Measurements from ENCODE around the gene CYP2W1.

The CYP2W1 gene

GRCh38 chr7:1004018-1004852 is 21.3 kb downstream of the CYP2W1 start:
- no peaks in the 10 kb centered on the region for H3K27me3 ChIP-seq (ENCODE audit: control insufficient read depth in 1 of 2, insufficient read depth in 2 of 2, low read length in 2 of 2)
- no peak overlapping the region for H3K27ac ChIP-seq (ENCODE audit: low read length)
- H3K9me3 ChIP-seq (ENCODE audit: control insufficient read depth in 2 of 2, low read length in 2 of 2): no peaks in the 10 kb centered on the region
- H3K9ac ChIP-seq (ENCODE audit: low read length in 2 of 2): no peak overlapping the region
- H3K4me1 ChIP-seq (ENCODE audit: control insufficient read depth, insufficient read depth, low read length): no peaks in the 10 kb centered on the region
- H3K36me3 ChIP-seq (ENCODE audit: control insufficient read depth in 2 of 2, insufficient read depth in 2 of 2, low read length in 2 of 2): peaks cover 8 to 16% of the 10 kb centered on the region in 2 donors
- no peak overlapping the region for H3K4me3 ChIP-seq (ENCODE audit: low read length in 2 of 2)

GRCh38 chr7:1005303-1005702 is 22.3 kb downstream of the CYP2W1 start:
- peaks cover 6 to 18% of the 10 kb centered on the region in 2 donors for H3K36me3 ChIP-seq (ENCODE audit: control insufficient read depth in 2 of 2, insufficient read depth in 2 of 2, low read length in 2 of 2)

GRCh38 chr7:1007901-1008300 is 24.9 kb downstream of the CYP2W1 start:
- H3K9me3 ChIP-seq (ENCODE audit: control insufficient read depth in 2 of 2, low read length in 2 of 2): no peaks in the 10 kb centered on the region
- peaks cover 9% of the 10 kb centered on the region for H3K4me1 ChIP-seq (ENCODE audit: control insufficient read depth, insufficient read depth, low read length)
- peaks cover 6 to 18% of the 10 kb centered on the region in 2 donors for H3K36me3 ChIP-seq (ENCODE audit: control insufficient read depth in 2 of 2, insufficient read depth in 2 of 2, low read length in 2 of 2)
- no peaks in the 10 kb centered on the region for H3K27me3 ChIP-seq (ENCODE audit: control insufficient read depth in 1 of 2, insufficient read depth in 2 of 2, low read length in 2 of 2)
- H3K27ac ChIP-seq (ENCODE audit: low read length): no peak overlapping the region
- H3K9ac ChIP-seq (ENCODE audit: low read length in 2 of 2): no peak overlapping the region
- no peak overlapping the region for H3K4me3 ChIP-seq (ENCODE audit: low read length in 2 of 2)

More at GRCh38 chr7:1005303-1005702, 22.3 kb downstream of the CYP2W1 start:
- Histone ChIP-seq H3K4me1 (ENCODE audit: control insufficient read depth, insufficient read depth, low read length) (no peaks in the 10 kb centered on the region), H3K27me3 (ENCODE audit: control insufficient read depth in 1 of 2, insufficient read depth in 2 of 2, low read length in 2 of 2) (no peaks in the 10 kb centered on the region), H3K4me3 (ENCODE audit: low read length in 2 of 2) (no peak overlapping the region), H3K9me3 (ENCODE audit: control insufficient read depth in 2 of 2, low read length in 2 of 2) (no peaks in the 10 kb centered on the region), H3K27ac (ENCODE audit: low read length) (no peak overlapping the region), H3K9ac (ENCODE audit: low read length in 2 of 2) (no peak overlapping the region)

GRCh38 chr7:1008733-1009363 is 25.9 kb downstream of the CYP2W1 start:
- Histone ChIP-seq H3K27ac (ENCODE audit: low read length) (no peak overlapping the region), H3K36me3 (ENCODE audit: control insufficient read depth in 2 of 2, insufficient read depth in 2 of 2, low read length in 2 of 2) (peaks cover 6 to 18% of the 10 kb centered on the region in 2 donors)

GRCh38 chr7:1009747-1010146 is 26.8 kb downstream of the CYP2W1 start:
- Histone ChIP-seq H3K4me1 (ENCODE audit: control insufficient read depth, insufficient read depth, low read length) (peaks cover 9% of the 10 kb centered on the region), H3K36me3 (ENCODE audit: control insufficient read depth in 2 of 2, insufficient read depth in 2 of 2, low read length in 2 of 2) (peaks cover 6 to 16% of the 10 kb centered on the region in 2 donors), H3K9ac (ENCODE audit: low read length in 2 of 2) (no peak overlapping the region), H3K4me3 (ENCODE audit: low read length in 2 of 2) (no peak overlapping the region), H3K9me3 (ENCODE audit: control insufficient read depth in 2 of 2, low read length in 2 of 2) (no peaks in the 10 kb centered on the region), H3K27me3 (ENCODE audit: control insufficient read depth in 1 of 2, insufficient read depth in 2 of 2, low read length in 2 of 2) (no peaks in the 10 kb centered on the region), H3K27ac (ENCODE audit: low read length) (no peak overlapping the region)

More at GRCh38 chr7:1008733-1009363, 25.9 kb downstream of the CYP2W1 start:
- H3K4me3 ChIP-seq (ENCODE audit: low read length in 2 of 2): no peak overlapping the region
- no peaks in the 10 kb centered on the region for H3K9me3 ChIP-seq (ENCODE audit: control insufficient read depth in 2 of 2, low read length in 2 of 2)
- H3K27me3 ChIP-seq (ENCODE audit: control insufficient read depth in 1 of 2, insufficient read depth in 2 of 2, low read length in 2 of 2): no peaks in the 10 kb centered on the region
- no peak overlapping the region for H3K9ac ChIP-seq (ENCODE audit: low read length in 2 of 2)
- H3K4me1 ChIP-seq (ENCODE audit: control insufficient read depth, insufficient read depth, low read length): peaks cover 9% of the 10 kb centered on the region

GRCh38 chr7:1010226-1010625 is 27.2 kb downstream of the CYP2W1 start:
- no peak overlapping the region for H3K27ac ChIP-seq (ENCODE audit: low read length)
- H3K4me3 ChIP-seq (ENCODE audit: low read length in 2 of 2): no peak overlapping the region
- H3K9me3 ChIP-seq (ENCODE audit: control insufficient read depth in 2 of 2, low read length in 2 of 2): no peaks in the 10 kb centered on the region
- H3K27me3 ChIP-seq (ENCODE audit: control insufficient read depth in 1 of 2, insufficient read depth in 2 of 2, low read length in 2 of 2): no peaks in the 10 kb centered on the region
- H3K36me3 ChIP-seq (ENCODE audit: control insufficient read depth in 2 of 2, insufficient read depth in 2 of 2, low read length in 2 of 2): peaks cover 6 to 16% of the 10 kb centered on the region in 2 donors
- H3K4me1 ChIP-seq (ENCODE audit: control insufficient read depth, insufficient read depth, low read length): peaks cover 9% of the 10 kb centered on the region
- H3K9ac ChIP-seq (ENCODE audit: low read length in 2 of 2): no peak overlapping the region

- H3K27me3 ChIP-seq (ENCODE audit: control insufficient read depth in 1 of 2, insufficient read depth in 2 of 2, low read length in 2 of 2): no peaks in the 10 kb centered on the region
- no peaks in the 10 kb centered on the region for H3K9me3 ChIP-seq (ENCODE audit: control insufficient read depth in 2 of 2, low read length in 2 of 2)
- no peak overlapping the region for H3K27ac ChIP-seq (ENCODE audit: low read length)
- H3K4me3 ChIP-seq (ENCODE audit: low read length in 2 of 2): no peak overlapping the region
- no peak overlapping the region for H3K9ac ChIP-seq (ENCODE audit: low read length in 2 of 2)
- peaks cover 6 to 17% of the 10 kb centered on the region in 2 donors for H3K36me3 ChIP-seq (ENCODE audit: control insufficient read depth in 2 of 2, insufficient read depth in 2 of 2, low read length in 2 of 2)
- H3K4me1 ChIP-seq (ENCODE audit: control insufficient read depth, insufficient read depth, low read length): peaks cover 9% of the 10 kb centered on the region
Observed at GRCh38 chr7:1011297-1012003, 28.5 kb downstream of the CYP2W1 start.

- no peak overlapping the region for H3K4me3 ChIP-seq (ENCODE audit: low read length in 2 of 2)
- no peaks in the 10 kb centered on the region for H3K27me3 ChIP-seq (ENCODE audit: control insufficient read depth in 1 of 2, insufficient read depth in 2 of 2, low read length in 2 of 2)
- H3K9ac ChIP-seq (ENCODE audit: low read length in 2 of 2): no peak overlapping the region
- no peak overlapping the region for H3K27ac ChIP-seq (ENCODE audit: low read length)
- H3K9me3 ChIP-seq (ENCODE audit: control insufficient read depth in 2 of 2, low read length in 2 of 2): no peaks in the 10 kb centered on the region
- H3K4me1 ChIP-seq (ENCODE audit: control insufficient read depth, insufficient read depth, low read length): peaks cover 9% of the 10 kb centered on the region
- peaks cover 6 to 17% of the 10 kb centered on the region in 2 donors for H3K36me3 ChIP-seq (ENCODE audit: control insufficient read depth in 2 of 2, insufficient read depth in 2 of 2, low read length in 2 of 2)
Observed at GRCh38 chr7:1012004-1012715, 29.2 kb downstream of the CYP2W1 start.

- Histone ChIP-seq H3K9me3 (ENCODE audit: control insufficient read depth in 2 of 2, low read length in 2 of 2) (no peaks in the 10 kb centered on the region), H3K9ac (ENCODE audit: low read length in 2 of 2) (no peak overlapping the region), H3K4me1 (ENCODE audit: control insufficient read depth, insufficient read depth, low read length) (peaks cover 9% of the 10 kb centered on the region), H3K4me3 (ENCODE audit: low read length in 2 of 2) (no peak overlapping the region), H3K27ac (ENCODE audit: low read length) (no peak overlapping the region), H3K36me3 (ENCODE audit: control insufficient read depth in 2 of 2, insufficient read depth in 2 of 2, low read length in 2 of 2) (peaks cover 6 to 17% of the 10 kb centered on the region in 2 donors), H3K27me3 (ENCODE audit: control insufficient read depth in 1 of 2, insufficient read depth in 2 of 2, low read length in 2 of 2) (no peaks in the 10 kb centered on the region)
Observed at GRCh38 chr7:1012716-1013095, 29.7 kb downstream of the CYP2W1 start.

GRCh38 chr7:1013581-1013980 is 30.6 kb downstream of the CYP2W1 start:
- H3K9me3 ChIP-seq (ENCODE audit: control insufficient read depth in 2 of 2, low read length in 2 of 2): no peaks in the 10 kb centered on the region
- peaks cover 9 to 22% of the 10 kb centered on the region in 2 donors for H3K36me3 ChIP-seq (ENCODE audit: control insufficient read depth in 2 of 2, insufficient read depth in 2 of 2, low read length in 2 of 2)
- H3K9ac ChIP-seq (ENCODE audit: low read length in 2 of 2): no peak overlapping the region
- H3K27ac ChIP-seq (ENCODE audit: low read length): no peak overlapping the region
- no peak overlapping the region for H3K4me3 ChIP-seq (ENCODE audit: low read length in 2 of 2)
- no peaks in the 10 kb centered on the region for H3K27me3 ChIP-seq (ENCODE audit: control insufficient read depth in 1 of 2, insufficient read depth in 2 of 2, low read length in 2 of 2)
- H3K4me1 ChIP-seq (ENCODE audit: control insufficient read depth, insufficient read depth, low read length): peaks cover 9% of the 10 kb centered on the region
